Adrenal gland (tissue), 5 donors: ENCODE results near the gene FGD5.

Experiments
- POLR2A ChIP-seq, 2 donors: fragments of 450-650 bp; IDR thresholded peaks; one replicate each; pipeline ENCODE4 v1.6.1; 2017; ENCODE audit warnings: antibody characterized with exemption in 2 of 2, mild to moderate bottlenecking in 2 of 2, moderate library complexity in 1 of 2
- TF ChIP-seq, protein P1 (sequence below), 6 experiments: fragments of 450-650 bp in 4 of 6; fragments of 200-600 bp in 2 of 6; sonication (generic) in 1 of 6; IDR thresholded peaks; 1 replicate in 5 of 6; 2 replicates in 1 of 6; pipeline versions ENCODE4 v1.5.1 to v1.8.0; 2016 to 2021; ENCODE audit warnings: antibody characterized with exemption in 6 of 6, mild to moderate bottlenecking in 2 of 6, moderate library complexity in 1 of 6
- donor health status: DM: no; HTN: no; CAD: no.

DNA sequence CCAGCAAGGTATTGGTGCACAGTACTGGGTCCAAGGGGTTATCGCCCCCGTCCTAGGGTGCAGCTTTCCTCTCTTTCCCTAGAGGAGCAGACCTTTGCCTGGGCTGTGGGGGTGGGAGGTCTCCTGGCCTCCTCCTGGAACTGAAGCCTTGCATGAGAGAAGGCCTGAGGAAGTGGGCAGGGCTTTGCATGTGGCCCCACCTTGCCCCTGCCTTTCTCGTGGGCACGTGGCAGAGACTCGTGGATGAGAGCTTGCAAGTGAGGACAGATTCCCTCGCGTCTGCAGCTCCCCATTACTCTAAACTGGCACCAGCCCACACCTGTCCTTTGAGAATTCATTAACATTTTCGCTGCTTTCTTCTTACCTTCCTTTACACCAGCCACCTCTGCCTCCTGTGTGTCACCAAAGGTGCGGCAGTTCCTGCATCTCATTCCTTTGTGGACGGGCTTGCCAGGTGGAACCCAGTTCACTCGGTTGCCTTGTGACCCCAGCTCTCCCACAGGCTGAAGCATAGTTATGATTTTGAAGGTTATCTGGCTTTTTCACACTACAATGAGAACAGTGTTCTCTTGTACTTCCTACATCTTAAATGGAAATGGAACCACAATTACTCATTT is 87.7 kb downstream of the FGD5 start:
- TF ChIP-seq, protein P1, sequence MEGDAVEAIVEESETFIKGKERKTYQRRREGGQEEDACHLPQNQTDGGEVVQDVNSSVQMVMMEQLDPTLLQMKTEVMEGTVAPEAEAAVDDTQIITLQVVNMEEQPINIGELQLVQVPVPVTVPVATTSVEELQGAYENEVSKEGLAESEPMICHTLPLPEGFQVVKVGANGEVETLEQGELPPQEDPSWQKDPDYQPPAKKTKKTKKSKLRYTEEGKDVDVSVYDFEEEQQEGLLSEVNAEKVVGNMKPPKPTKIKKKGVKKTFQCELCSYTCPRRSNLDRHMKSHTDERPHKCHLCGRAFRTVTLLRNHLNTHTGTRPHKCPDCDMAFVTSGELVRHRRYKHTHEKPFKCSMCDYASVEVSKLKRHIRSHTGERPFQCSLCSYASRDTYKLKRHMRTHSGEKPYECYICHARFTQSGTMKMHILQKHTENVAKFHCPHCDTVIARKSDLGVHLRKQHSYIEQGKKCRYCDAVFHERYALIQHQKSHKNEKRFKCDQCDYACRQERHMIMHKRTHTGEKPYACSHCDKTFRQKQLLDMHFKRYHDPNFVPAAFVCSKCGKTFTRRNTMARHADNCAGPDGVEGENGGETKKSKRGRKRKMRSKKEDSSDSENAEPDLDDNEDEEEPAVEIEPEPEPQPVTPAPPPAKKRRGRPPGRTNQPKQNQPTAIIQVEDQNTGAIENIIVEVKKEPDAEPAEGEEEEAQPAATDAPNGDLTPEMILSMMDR (IDR thresholded peaks at IDR 0.05) = no peak
- no peak for TF ChIP-seq POLR2A (IDR thresholded peaks at IDR 0.05)
